Gastrocnemius medialis (tissue), 4 donors: ENCODE data around the gene SERPINB8.

Source experiments
- POLR2A ChIP-seq, 2 donors: fragments of 450-650 bp; IDR thresholded peaks; one replicate each; pipeline ENCODE4 v1.6.1; 2017; ENCODE audit warnings: antibody characterized with exemption in 2 of 2, mild to moderate bottlenecking in 2 of 2, moderate library complexity in 2 of 2
- TF ChIP-seq, protein P1 (sequence below), 5 experiments: fragments of 450-650 bp in 3 of 5; fragments of 200-600 bp in 2 of 5; sonication (generic) in 2 of 5; IDR thresholded peaks in 4 of 5; conservative IDR thresholded peaks in 1 of 5; 1 replicate in 4 of 5; 2 replicates in 1 of 5; pipeline ENCODE4 v1.5.1; 2016 to 2019; ENCODE audit warnings: antibody characterized with exemption in 5 of 5, mild to moderate bottlenecking in 3 of 5, moderate library complexity in 3 of 5

DNA sequence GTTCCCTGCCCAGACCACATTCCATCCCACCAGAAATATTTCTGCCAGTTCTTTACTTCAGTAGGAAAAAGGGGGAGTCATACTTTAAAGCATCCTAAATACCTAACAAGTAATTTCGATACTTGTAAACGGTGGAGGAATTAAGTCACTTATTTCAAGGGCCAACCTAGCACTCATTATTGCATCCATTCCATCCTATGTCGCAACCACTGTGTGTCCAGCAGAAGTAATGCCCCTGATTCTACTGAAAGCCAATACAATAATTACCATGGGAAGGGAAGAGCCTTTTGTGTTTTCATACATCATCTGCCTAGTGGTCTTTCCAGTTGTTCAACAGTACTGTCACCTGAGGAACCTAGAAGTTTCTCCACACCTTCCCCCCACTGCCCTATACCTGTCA lies 12.5 kb downstream of the SERPINB8 start:
- TF ChIP-seq, protein P1, sequence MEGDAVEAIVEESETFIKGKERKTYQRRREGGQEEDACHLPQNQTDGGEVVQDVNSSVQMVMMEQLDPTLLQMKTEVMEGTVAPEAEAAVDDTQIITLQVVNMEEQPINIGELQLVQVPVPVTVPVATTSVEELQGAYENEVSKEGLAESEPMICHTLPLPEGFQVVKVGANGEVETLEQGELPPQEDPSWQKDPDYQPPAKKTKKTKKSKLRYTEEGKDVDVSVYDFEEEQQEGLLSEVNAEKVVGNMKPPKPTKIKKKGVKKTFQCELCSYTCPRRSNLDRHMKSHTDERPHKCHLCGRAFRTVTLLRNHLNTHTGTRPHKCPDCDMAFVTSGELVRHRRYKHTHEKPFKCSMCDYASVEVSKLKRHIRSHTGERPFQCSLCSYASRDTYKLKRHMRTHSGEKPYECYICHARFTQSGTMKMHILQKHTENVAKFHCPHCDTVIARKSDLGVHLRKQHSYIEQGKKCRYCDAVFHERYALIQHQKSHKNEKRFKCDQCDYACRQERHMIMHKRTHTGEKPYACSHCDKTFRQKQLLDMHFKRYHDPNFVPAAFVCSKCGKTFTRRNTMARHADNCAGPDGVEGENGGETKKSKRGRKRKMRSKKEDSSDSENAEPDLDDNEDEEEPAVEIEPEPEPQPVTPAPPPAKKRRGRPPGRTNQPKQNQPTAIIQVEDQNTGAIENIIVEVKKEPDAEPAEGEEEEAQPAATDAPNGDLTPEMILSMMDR (IDR thresholded peaks at IDR 0.05 in 4 of 5, conservative IDR thresholded peaks at IDR 0.05 in 1 of 5): no peak
- TF ChIP-seq POLR2A (IDR thresholded peaks at IDR 0.05): no peak
